Nephron (organoid): Measurements from ENCODE around the gene PBX1.

Experiments
- H3K27ac Mint-ChIP-seq, 3 experiments: 2 replicates each; pipeline ENCODE4 v1.8.0; 2020; ENCODE audit warnings: mixed read lengths in 3 of 3, mild to moderate bottlenecking in 2 of 3, moderate library complexity in 1 of 3
- H3K27me3 Mint-ChIP-seq: 2 replicates; pipeline ENCODE4 v1.8.0; 2021; ENCODE audit warnings: low read depth, mild to moderate bottlenecking, moderate library complexity, mixed read lengths
- H3K36me3 Mint-ChIP-seq: 2 replicates; pipeline ENCODE4 v1.8.0; 2020; ENCODE audit warnings: low read depth, mixed read lengths
- H3K4me1 Mint-ChIP-seq: 2 replicates; pipeline ENCODE4 v1.8.0; 2020; ENCODE audit warnings: mixed read lengths
- H3K4me3 Mint-ChIP-seq, 3 experiments: 2 replicates each; pipeline ENCODE4 v1.8.0; 2020; ENCODE audit warnings: mild to moderate bottlenecking in 3 of 3, mixed read lengths in 3 of 3, moderate library complexity in 2 of 3
- H3K9me3 Mint-ChIP-seq: 2 replicates; pipeline ENCODE4 v1.8.0; 2020; ENCODE audit warnings: mixed read lengths
- CTCF ChIP-seq, 3 experiments: fragments of 200-600 bp; sonication (generic); IDR thresholded peaks; one replicate each; pipeline ENCODE4 v1.5.0; 2021; ENCODE audit warnings: antibody characterized with exemption in 3 of 3; ENCODE audit not compliant: unreplicated experiment in 3 of 3

PBX1 gene

DNA sequence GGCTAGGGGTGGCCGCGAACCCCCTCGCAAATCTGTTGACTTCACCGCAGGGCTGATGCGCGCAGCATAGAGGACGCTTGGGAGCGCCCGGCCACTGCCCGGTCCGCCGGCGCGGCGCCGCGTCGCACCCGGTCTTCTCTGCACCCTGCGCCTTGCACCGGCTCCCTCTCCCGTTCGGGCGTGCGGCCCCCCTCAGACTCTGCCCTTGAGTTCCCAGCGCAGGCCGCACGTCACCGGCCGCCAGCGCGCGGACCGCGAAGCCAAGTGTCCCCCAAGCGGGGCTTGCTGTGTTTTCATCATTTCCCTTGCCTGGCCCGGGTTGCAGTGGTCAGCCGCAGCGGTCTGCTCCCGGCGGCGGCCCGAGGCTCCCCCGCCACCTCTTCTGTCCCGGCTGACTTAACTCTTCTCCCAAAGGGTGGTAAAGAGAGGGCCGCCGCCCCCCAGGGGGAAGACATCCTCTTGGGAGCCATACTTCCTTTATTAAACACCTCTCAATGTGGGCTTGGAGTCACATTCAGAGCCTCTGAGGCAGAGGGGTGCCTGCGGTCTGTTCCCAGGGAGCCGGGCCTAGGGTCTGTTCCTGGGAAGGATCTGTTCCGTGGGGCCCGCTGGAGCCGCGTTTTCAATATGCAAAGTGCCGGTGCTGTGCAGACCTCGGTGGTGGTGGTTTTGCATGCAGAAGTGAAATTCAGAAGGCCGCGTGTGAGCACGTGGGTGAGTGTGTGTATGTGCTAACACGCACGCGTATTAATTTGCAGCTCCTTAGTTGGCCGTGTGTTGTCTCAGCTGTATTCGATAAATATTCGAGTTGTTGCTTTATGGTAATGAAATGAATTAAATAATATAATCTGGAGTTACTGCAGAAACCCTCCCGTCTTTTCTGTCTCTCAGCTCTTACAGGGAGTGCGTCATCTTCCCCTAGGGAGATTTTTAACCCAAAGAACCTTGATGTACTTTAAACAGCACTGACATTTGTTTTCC, 17.6 kb downstream of the PBX1 start:
- Mint-ChIP-seq H3K27ac (peak overlapping the region; percentile 98 to 100 (median 98)), H3K27me3 (no peaks in the 10 kb centered on the region), H3K36me3 (peaks cover 56% of the 10 kb centered on the region), H3K4me1 (peaks cover 69% of the 10 kb centered on the region), H3K9me3 (peaks cover 3% of the 10 kb centered on the region), H3K4me3 (peak overlapping the region; percentile 71 to 82 (median 76))
- TF ChIP-seq CTCF (IDR thresholded peaks at IDR 0.05; ENCODE audit: unreplicated experiment in 3 of 3), result no peak

GRCh38 chr1:164577291-164577690, 18.3 kb downstream of the PBX1 start:
- Mint-ChIP-seq H3K4me1 (peaks cover 66% of the 10 kb centered on the region), H3K36me3 (peaks cover 55% of the 10 kb centered on the region), H3K27me3 (no peaks in the 10 kb centered on the region), H3K4me3 (peak overlapping the region; percentile 71 to 82 (median 76)), H3K27ac (peak overlapping the region; percentile 98 to 100 (median 98)), H3K9me3 (no peaks in the 10 kb centered on the region)
- no peak for TF ChIP-seq CTCF (IDR thresholded peaks at IDR 0.05; ENCODE audit: unreplicated experiment in 3 of 3)

DNA sequence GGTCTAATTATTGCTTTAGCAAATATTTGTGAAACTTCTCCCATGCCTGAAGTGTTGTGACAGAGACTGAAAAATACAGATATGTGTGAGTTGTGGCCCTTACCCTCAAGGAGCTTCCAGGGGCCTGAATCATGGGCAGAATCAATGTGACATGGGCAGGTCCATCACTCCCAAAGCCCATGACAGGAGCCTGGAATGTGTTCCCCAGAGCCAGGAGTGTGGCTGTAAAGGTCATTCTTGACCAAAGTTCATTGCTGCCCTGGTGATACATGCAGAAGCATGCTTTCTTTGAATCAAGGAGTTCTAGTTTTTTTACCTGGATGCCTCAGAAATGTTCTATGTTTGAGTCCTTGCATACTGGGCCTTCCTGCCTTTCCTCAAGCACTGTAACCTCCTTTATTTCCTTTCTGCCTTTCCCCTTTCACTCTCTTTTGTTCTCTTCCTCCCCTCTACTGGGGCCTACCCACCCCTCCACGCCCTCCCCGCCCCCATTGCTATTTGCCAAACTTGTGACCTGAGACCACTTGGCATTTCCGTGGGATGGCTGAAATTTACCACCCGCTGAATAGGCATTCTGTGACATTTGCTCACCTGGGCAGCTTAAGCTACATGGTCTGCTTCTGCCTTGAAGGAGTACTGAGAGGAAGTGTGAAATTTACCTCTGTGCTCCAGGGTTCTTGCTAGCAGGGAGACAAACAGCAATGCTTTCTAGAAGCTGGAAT, 19.7 kb downstream of the PBX1 start:
- H3K27ac Mint-ChIP-seq, result peak overlapping the region; percentile 98 to 100 (median 98)
- no peaks in the 10 kb centered on the region for H3K27me3 Mint-ChIP-seq
- no peak overlapping the region for H3K4me3 Mint-ChIP-seq
- TF ChIP-seq CTCF (IDR thresholded peaks at IDR 0.05; ENCODE audit: unreplicated experiment in 3 of 3), result no peak
- H3K9me3 Mint-ChIP-seq, result no peaks in the 10 kb centered on the region
- H3K4me1 Mint-ChIP-seq, result peaks cover 68% of the 10 kb centered on the region
- H3K36me3 Mint-ChIP-seq, result peaks cover 58% of the 10 kb centered on the region

- Mint-ChIP-seq H3K27me3 (no peaks in the 10 kb centered on the region), H3K4me1 (peaks cover 68% of the 10 kb centered on the region), H3K4me3 (peak overlapping the region in 2 of 3 experiments; percentile 18 to 44), H3K27ac (peak overlapping the region; percentile 98 to 100 (median 98)), H3K36me3 (peaks cover 58% of the 10 kb centered on the region), H3K9me3 (no peaks in the 10 kb centered on the region)
- no peak for TF ChIP-seq CTCF (IDR thresholded peaks at IDR 0.05; ENCODE audit: unreplicated experiment in 3 of 3)
Measured at GRCh38 chr1:164579381-164579780, 20.4 kb downstream of the PBX1 start.

GRCh38 chr1:164581762-164582161, 22.8 kb downstream of the PBX1 start:
- no peak overlapping the region for H3K4me3 Mint-ChIP-seq
- H3K4me1 Mint-ChIP-seq, result peaks cover 71% of the 10 kb centered on the region

More at GRCh38 chr1:164581762-164582161, 22.8 kb downstream of the PBX1 start:
- no peaks in the 10 kb centered on the region for H3K9me3 Mint-ChIP-seq
- H3K27ac Mint-ChIP-seq, result no peak overlapping the region
- H3K36me3 Mint-ChIP-seq, result peaks cover 66% of the 10 kb centered on the region
- TF ChIP-seq CTCF (IDR thresholded peaks at IDR 0.05; ENCODE audit: unreplicated experiment in 3 of 3), result no peak
- H3K27me3 Mint-ChIP-seq, result no peaks in the 10 kb centered on the region
